Measurements from ENCODE around the gene LRRC2. TPM values are rescaled to one million over a fixed set of nuclear protein-coding genes. Genes with fewer than 3 reads are reported as not detected.
A peak's percentile ranks its signal among the peaks of the same experiment; 100 is the strongest.

LRRC2 gene
- total RNA-seq, 1 donor from 2014 or later, result 0.31 TPM

DNA sequence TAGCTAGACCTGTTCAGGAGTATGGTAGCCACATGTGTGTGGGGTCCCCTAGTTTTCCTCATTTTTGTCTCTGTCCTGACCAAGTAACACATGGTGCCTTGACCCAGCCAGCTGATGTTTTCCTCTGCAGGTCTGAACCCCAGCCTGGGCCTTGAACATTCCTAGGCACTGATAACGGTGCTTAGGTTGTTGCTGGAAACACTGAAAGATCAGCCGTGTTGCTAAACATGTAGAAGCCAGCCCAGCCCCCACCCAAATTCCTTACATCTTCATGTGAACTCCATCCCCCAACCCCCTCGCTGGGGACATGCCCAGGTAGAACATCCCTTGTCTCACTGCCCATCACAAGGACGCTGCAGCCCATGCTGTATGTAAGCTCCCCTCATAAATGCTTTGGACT is 49.6 kb downstream of the LRRC2 start:
- DNase-seq (ENCODE audit: extremely low spot score, unreplicated experiment), result no peak
- H3K36me3 Mint-ChIP-seq, result no peaks in the 10 kb centered on the region

DNA sequence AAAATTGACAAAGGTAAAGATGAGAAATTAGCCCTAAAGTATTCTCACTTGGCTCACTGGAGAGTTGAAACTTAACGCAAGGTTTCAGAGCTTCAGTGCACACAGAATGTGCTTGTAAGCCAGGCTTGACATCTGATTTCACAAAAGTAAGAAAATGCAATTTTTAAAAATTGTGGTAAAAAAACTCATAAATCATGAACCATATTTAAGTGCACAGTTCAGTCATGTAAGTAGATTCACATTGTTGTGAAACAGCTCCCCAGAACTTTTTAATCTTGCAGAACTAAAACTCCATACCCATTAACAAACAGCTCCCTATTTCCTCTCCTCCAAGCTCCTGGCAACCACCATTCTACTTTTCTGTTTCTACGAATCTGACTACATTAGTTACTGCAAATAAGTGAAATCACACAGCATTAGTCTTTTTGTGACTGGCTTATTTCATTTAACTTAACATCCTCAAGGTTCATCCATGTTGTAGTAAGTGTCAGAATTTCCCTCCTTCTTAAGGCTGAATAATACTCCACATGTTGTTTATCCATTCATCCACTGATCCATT is 53.8 kb downstream of the LRRC2 start:
- Mint-ChIP-seq H3K36me3 (no peaks in the 10 kb centered on the region), H3K27me3 (peaks cover 4% of the 10 kb centered on the region), H3K27ac (peak overlapping the region; percentile 10), H3K4me1 (ENCODE audit: unreplicated experiment) (no peaks in the 10 kb centered on the region), H3K9me3 (no peaks in the 10 kb centered on the region), H3K4me3 (no peak overlapping the region)
- TF ChIP-seq, protein P1, sequence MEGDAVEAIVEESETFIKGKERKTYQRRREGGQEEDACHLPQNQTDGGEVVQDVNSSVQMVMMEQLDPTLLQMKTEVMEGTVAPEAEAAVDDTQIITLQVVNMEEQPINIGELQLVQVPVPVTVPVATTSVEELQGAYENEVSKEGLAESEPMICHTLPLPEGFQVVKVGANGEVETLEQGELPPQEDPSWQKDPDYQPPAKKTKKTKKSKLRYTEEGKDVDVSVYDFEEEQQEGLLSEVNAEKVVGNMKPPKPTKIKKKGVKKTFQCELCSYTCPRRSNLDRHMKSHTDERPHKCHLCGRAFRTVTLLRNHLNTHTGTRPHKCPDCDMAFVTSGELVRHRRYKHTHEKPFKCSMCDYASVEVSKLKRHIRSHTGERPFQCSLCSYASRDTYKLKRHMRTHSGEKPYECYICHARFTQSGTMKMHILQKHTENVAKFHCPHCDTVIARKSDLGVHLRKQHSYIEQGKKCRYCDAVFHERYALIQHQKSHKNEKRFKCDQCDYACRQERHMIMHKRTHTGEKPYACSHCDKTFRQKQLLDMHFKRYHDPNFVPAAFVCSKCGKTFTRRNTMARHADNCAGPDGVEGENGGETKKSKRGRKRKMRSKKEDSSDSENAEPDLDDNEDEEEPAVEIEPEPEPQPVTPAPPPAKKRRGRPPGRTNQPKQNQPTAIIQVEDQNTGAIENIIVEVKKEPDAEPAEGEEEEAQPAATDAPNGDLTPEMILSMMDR (conservative IDR thresholded peaks at IDR 0.05), result no peak
- no peak for DNase-seq (ENCODE audit: extremely low spot score, unreplicated experiment)

More for the DNA sequence above, 49.6 kb downstream of the LRRC2 start:
- TF ChIP-seq, protein P1 (conservative IDR thresholded peaks at IDR 0.05), result no peak
- Mint-ChIP-seq H3K9me3 (no peaks in the 10 kb centered on the region), H3K4me1 (ENCODE audit: unreplicated experiment) (no peaks in the 10 kb centered on the region), H3K4me3 (no peak overlapping the region), H3K27ac (no peak overlapping the region), H3K27me3 (peaks cover 4% of the 10 kb centered on the region)

DNA sequence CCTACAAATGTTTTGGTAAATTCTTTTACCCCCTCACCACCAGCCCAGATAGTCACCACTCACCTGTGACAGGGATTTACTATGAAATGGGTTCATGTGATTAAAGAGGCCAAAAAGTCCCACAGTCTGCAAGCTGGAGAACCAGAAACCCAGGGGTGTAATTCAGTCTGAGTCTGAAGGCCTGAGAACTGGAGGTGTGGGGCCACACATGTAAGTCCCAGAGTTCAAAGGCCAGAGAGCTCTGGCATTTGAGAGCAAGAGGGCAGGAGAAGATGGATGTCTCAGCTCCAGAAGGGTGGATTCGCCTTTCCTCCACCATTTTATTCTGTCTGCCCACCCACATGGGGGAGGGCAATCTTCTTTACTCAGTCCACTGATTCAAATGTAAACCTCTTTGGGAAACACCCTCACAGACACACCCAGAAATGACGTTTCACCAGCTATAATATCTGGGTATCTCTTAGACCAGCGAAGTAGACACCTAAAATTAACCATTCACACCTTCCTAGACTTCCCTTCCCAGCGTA is 56.4 kb downstream of the LRRC2 start:
- no peaks in the 10 kb centered on the region for H3K36me3 Mint-ChIP-seq
- H3K4me1 Mint-ChIP-seq (ENCODE audit: unreplicated experiment), result peaks cover 5% of the 10 kb centered on the region
- TF ChIP-seq, protein P1 (conservative IDR thresholded peaks at IDR 0.05), result no peak
- H3K4me3 Mint-ChIP-seq, result no peak overlapping the region
- no peak for DNase-seq (ENCODE audit: extremely low spot score, unreplicated experiment)
- H3K9me3 Mint-ChIP-seq, result no peaks in the 10 kb centered on the region
- no peak overlapping the region for H3K27ac Mint-ChIP-seq
- peaks cover 8% of the 10 kb centered on the region for H3K27me3 Mint-ChIP-seq

DNA sequence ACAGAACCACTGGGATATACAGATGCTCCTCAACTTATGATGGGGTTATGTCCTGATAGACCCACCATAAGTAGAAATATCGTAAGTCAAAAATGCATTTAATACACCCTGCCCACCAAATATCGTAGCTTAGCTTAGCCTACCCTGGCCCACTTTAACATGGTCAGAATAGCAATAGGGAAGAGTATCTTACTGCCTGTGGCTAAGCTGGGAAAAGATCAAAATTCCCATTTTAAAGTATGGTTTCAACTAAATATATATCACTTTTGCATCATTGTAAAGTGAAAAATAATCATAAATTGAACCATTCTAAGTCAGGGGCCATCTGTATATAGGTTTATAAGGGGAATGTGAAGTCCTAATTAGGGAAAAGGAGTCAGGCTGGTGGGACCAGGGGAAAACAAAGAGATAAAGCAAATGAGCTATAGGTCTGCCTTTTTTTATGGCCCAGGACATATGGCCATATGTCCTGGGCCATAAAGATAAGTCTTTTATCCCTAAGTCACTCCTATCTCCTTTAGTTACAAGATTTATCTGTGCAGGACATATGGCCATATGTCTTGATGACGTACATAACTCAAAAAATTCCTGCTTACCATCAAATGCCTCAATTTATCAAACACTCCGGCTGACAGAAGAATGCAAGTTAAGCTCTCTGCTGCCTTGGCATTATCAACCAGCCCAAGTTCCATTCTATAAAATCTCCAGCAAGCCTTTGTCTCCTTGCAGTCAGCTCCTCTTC is 57.1 kb downstream of the LRRC2 start:
- H3K4me3 Mint-ChIP-seq, result no peak overlapping the region
- H3K9me3 Mint-ChIP-seq, result no peaks in the 10 kb centered on the region
- peaks cover 5% of the 10 kb centered on the region for H3K4me1 Mint-ChIP-seq (ENCODE audit: unreplicated experiment)
- no peaks in the 10 kb centered on the region for H3K36me3 Mint-ChIP-seq
- no peak for DNase-seq (ENCODE audit: extremely low spot score, unreplicated experiment)
- TF ChIP-seq, protein P1 (conservative IDR thresholded peaks at IDR 0.05), result no peak
- H3K27me3 Mint-ChIP-seq, result peaks cover 8% of the 10 kb centered on the region
- no peak overlapping the region for H3K27ac Mint-ChIP-seq

DNA sequence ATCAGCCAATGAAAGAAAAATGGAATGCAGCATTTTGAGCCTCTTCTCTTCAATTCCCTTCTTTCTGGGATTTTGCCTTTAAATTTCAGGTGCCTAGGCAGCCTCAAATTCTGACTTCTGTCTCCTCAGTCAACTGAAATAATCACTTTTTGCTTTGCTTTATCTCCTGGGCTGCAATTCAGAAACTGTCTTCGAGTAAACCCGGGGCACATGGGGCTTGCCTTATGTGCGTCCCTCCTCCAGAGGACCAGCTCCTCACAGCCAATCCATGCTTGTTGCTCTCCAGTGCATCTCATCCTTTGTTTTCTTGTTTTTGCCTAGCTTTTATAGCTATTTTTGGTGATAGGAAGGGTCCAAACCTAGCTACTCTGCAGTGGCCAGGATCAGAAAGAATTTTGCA is 59.6 kb downstream of the LRRC2 start:
- Mint-ChIP-seq H3K4me3 (no peak overlapping the region), H3K27me3 (peaks cover 4% of the 10 kb centered on the region), H3K9me3 (no peaks in the 10 kb centered on the region), H3K36me3 (no peaks in the 10 kb centered on the region), H3K27ac (no peak overlapping the region), H3K4me1 (ENCODE audit: unreplicated experiment) (peaks cover 18% of the 10 kb centered on the region)
- TF ChIP-seq, protein P1 (conservative IDR thresholded peaks at IDR 0.05), result no peak
- DNase-seq (ENCODE audit: extremely low spot score, unreplicated experiment), result no peak
